HepG2 (cell line): ENCODE measurements around the gene RALBP1. TPM values are rescaled to one million over a fixed set of nuclear protein-coding genes. Genes with fewer than 3 reads are reported as not detected.

Experiments used
- AGO2 ChIP-seq: fragments of 200-400 bp; formaldehyde crosslinking; optimal IDR thresholded peaks from 2 replicates; pipeline ENCODE3; 2017; ENCODE audit warnings: mild to moderate bottlenecking, low read depth, low read length, moderate library complexity
- ARNTL ChIP-seq: sonication (generic); formaldehyde crosslinking; IDR thresholded peaks from 2 replicates; pipeline ENCODE4 v1.4.0; 2020; ENCODE audit warnings: mild to moderate bottlenecking, missing genetic modification reagents
- CREBL2 ChIP-seq: sonication (generic); formaldehyde crosslinking; IDR thresholded peaks from 2 replicates; pipeline ENCODE4 v1.8.1; 2023; ENCODE audit warnings: missing genetic modification reagents, mild to moderate bottlenecking, borderline replicate concordance
- EED ChIP-seq: sonication (generic); formaldehyde crosslinking; IDR thresholded peaks from 2 replicates; pipeline ENCODE4 v1.5.0; 2020; ENCODE audit warnings: mild to moderate bottlenecking, missing genetic modification reagents
- HIC2 ChIP-seq: sonication (generic); formaldehyde crosslinking; IDR thresholded peaks from 2 replicates; pipeline ENCODE4 v1.9.0; 2022; ENCODE audit warnings: low read depth, missing genetic modification reagents
- HNRNPLL ChIP-seq: fragments of 200-400 bp; formaldehyde crosslinking; IDR thresholded peaks from 2 replicates; pipeline ENCODE4 v1.6.1; 2017; ENCODE audit warnings: mild to moderate bottlenecking, low read depth, low read length; ENCODE audit not compliant: poor library complexity, severe bottlenecking
- HOXA3 ChIP-seq: sonication (generic); formaldehyde crosslinking; IDR thresholded peaks from 2 replicates; pipeline ENCODE4 v1.5.0; 2020; ENCODE audit warnings: missing genetic modification reagents
- JDP2 ChIP-seq: sonication (generic); formaldehyde crosslinking; IDR thresholded peaks from 2 replicates; pipeline ENCODE4 v1.8.1; 2022; ENCODE audit warnings: missing genetic modification reagents, borderline replicate concordance
- KDM4B ChIP-seq: sonication (generic); formaldehyde crosslinking; IDR thresholded peaks from 2 replicates; pipeline ENCODE4 v1.4.0; 2020; ENCODE audit warnings: missing genetic modification reagents
- KLF12 ChIP-seq: sonication (generic); formaldehyde crosslinking; IDR thresholded peaks from 2 replicates; pipeline ENCODE4 v1.4.0; 2020; ENCODE audit warnings: missing genetic modification reagents, borderline replicate concordance
- MEIS1 ChIP-seq: sonication (generic); formaldehyde crosslinking; IDR thresholded peaks from 2 replicates; pipeline ENCODE4 v1.9.0; 2021; ENCODE audit warnings: mild to moderate bottlenecking, missing genetic modification reagents, moderate library complexity, borderline replicate concordance
- MXD4 ChIP-seq: IDR thresholded peaks from 2 replicates; pipeline ENCODE4 v1.6.1; 2016; ENCODE audit warnings: mild to moderate bottlenecking, missing biosample characterization, missing genetic modification reagents
- NCOA2 ChIP-seq: sonication (generic); formaldehyde crosslinking; IDR thresholded peaks from 2 replicates; pipeline ENCODE4 v1.8.0; 2022; ENCODE audit warnings: inconsistent platforms
- NCOR1 ChIP-seq: fragments of 200-600 bp; sonication (generic); IDR thresholded peaks from 2 replicates; pipeline ENCODE4 v1.7.0; 2017; ENCODE audit warnings: antibody characterized with exemption, low read length, borderline replicate concordance
- NPAS2 ChIP-seq: sonication (generic); formaldehyde crosslinking; IDR thresholded peaks from 2 replicates; pipeline ENCODE4 v1.8.0; 2022; ENCODE audit warnings: mild to moderate bottlenecking, missing genetic modification reagents, borderline replicate concordance
- SATB2 ChIP-seq: sonication (generic); formaldehyde crosslinking; IDR thresholded peaks from 2 replicates; pipeline ENCODE4 v1.5.0; 2020; ENCODE audit warnings: missing genetic modification reagents
- SKI ChIP-seq: fragments of 450-650 bp; IDR thresholded peaks from one replicate; pipeline ENCODE4 v1.6.1; 2018; ENCODE audit warnings: mild to moderate bottlenecking; ENCODE audit not compliant: partially characterized antibody
- SP2 ChIP-seq: sonication (generic); formaldehyde crosslinking; IDR thresholded peaks from 2 replicates; pipeline ENCODE4 v1.5.1; 2020; ENCODE audit warnings: mild to moderate bottlenecking, missing genetic modification reagents
- SRSF1 ChIP-seq: fragments of 200-400 bp; formaldehyde crosslinking; optimal IDR thresholded peaks from 2 replicates; pipeline ENCODE3; 2017; ENCODE audit warnings: mild to moderate bottlenecking, low read depth, low read length, moderate library complexity
- ZBTB44 ChIP-seq: sonication (generic); formaldehyde crosslinking; IDR thresholded peaks from 2 replicates; pipeline ENCODE4 v1.4.0; 2020; ENCODE audit warnings: missing genetic modification reagents
- ZFAT ChIP-seq: sonication (generic); formaldehyde crosslinking; conservative IDR thresholded peaks from 2 replicates; pipeline ENCODE4 v1.8.1; 2023; ENCODE audit warnings: missing genetic modification reagents, inconsistent platforms
- ZMYM4 ChIP-seq: sonication (generic); formaldehyde crosslinking; IDR thresholded peaks from 2 replicates; pipeline ENCODE4 v1.8.1; 2023; ENCODE audit warnings: mild to moderate bottlenecking, missing genetic modification reagents
- ZNF317 ChIP-seq: sonication (generic); formaldehyde crosslinking; IDR thresholded peaks from 2 replicates; pipeline ENCODE4 v1.5.0; 2020; ENCODE audit warnings: mild to moderate bottlenecking, missing genetic modification reagents
- ZNF335 ChIP-seq: sonication (generic); formaldehyde crosslinking; IDR thresholded peaks from 2 replicates; pipeline ENCODE4 v1.4.0; 2020; ENCODE audit warnings: missing genetic modification reagents
- ZNF550 ChIP-seq: sonication (generic); formaldehyde crosslinking; IDR thresholded peaks from 2 replicates; pipeline ENCODE4 v1.4.0; 2020; ENCODE audit warnings: mild to moderate bottlenecking, missing genetic modification reagents, borderline replicate concordance
- polyA plus RNA-seq, 8 experiments: library from polyadenylated mRNA; depleted of rRNA in 3 of 8; stranded (reverse) in 7 of 8; unstranded in 1 of 8; fragments of >200 nt; fragmentation: Illumina TruSeq in 4 of 8; extraction: Trizol in 4 of 8; gene quantifications; 2 replicates each; pipeline versions ENCODE4 v1.2.1 to v1.2.3, GENCODE V29; 2011 to 2016; ENCODE audit warnings: low read depth in 4 of 8, missing spikeins in 1 of 8, mixed read lengths in 1 of 8; ENCODE audit not compliant: insufficient read depth in 1 of 8
- total RNA-seq, 5 experiments: library from RNA; depleted of rRNA; stranded (reverse); fragments of >200 nt; fragmentation: Illumina TruSeq; extraction: Trizol; gene quantifications; 2 replicates each; pipeline ENCODE4 v1.2.3, GENCODE V29; 2016; ENCODE audit warnings: low read depth in 1 of 5
- TF ChIP-seq, protein P1 (sequence below): IDR thresholded peaks from 2 replicates; pipeline ENCODE4 v1.6.1; 2016; ENCODE audit warnings: missing biosample characterization, missing genetic modification reagents, low read depth

Gene RALBP1
- total and polyA plus RNA-seq, 2 of the 13 experiments (the other 11 are each of a cell fraction or from before 2014, with no cell fraction given) = 24.5 to 33.1 TPM

GRCh38 chr18:9474983-9475642, at the start of gene RALBP1 (continued):
- TF ChIP-seq, protein P1, sequence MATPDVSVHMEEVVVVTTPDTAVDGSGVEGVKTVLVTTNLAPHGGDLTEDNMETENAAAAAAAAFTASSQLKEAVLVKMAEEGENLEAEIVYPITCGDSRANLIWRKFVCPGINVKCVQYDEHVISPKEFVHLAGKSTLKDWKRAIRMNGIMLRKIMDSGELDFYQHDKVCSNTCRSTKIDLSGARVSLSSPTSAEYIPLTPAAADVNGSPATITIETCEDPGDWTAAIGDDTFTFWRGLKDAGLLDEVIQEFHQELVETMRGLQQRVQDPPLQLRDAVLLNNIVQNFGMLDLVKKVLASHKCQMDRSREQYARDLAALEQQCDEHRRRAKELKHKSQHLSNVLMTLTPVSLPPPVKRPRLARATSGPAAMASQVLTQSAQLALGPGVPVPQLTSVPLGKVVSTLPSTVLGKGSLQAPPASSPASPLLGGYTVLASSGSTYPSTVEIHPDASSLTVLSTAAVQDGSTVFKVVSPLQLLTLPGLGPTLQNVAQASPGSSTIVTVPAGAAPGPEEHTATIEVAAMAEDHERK (CRISPR knock-in tag) = peak; percentile 79
- TF ChIP-seq ZMYM4 (CRISPR knock-in tag) (peak; percentile 65), SATB2 (CRISPR knock-in tag) (no peak), CREBL2 (no peak), SKI (peak; percentile 39), EED (CRISPR knock-in tag) (peak; percentile 90; the same call in 1 of the 2 replicates), ZNF317 (peak; percentile 80; the same call in 1 of the 2 replicates), SP2 (peak; percentile 75; the same call in 1 of the 2 replicates), KLF12 (CRISPR knock-in tag) (0 out of 2 replicates have a peak, but pooled peaks have one; percentile 19), NCOA2 (peak; percentile 44; the same call in 1 of the 2 replicates), MEIS1 (CRISPR knock-in tag) (peak; percentile 96), JDP2 (no peak), ARNTL (CRISPR knock-in tag) (peak; percentile 25; the same call in 1 of the 2 replicates), HNRNPLL (peak; percentile 85), MXD4 (peak; percentile 74; the same call in 1 of the 2 replicates), AGO2 (peak; percentile 68), HIC2 (CRISPR knock-in tag) (0 out of 2 replicates have a peak, but pooled peaks have one; percentile 52), ZNF550 (CRISPR knock-in tag) (no peak), SRSF1 (peak; percentile 95), NPAS2 (CRISPR knock-in tag) (no peak), ZFAT (CRISPR knock-in tag) (no peak), ZNF335 (peak; percentile 23; the same call in 1 of the 2 replicates), HOXA3 (peak; percentile 78), ZBTB44 (CRISPR knock-in tag) (no peak; the same call in 1 of the 2 replicates), NCOR1 (peak; percentile 34; the same call in 1 of the 2 replicates), KDM4B (CRISPR knock-in tag) (0 out of 2 replicates have a peak, but pooled peaks have one; percentile 18)
